Measurements from ENCODE around the gene CENPE.
"Not testable (repeated sequence)": the region's sequence is repeated elsewhere in the genome, so short reads cannot be mapped to it uniquely, and the experiment has no call there.

The CENPE gene

DNA sequence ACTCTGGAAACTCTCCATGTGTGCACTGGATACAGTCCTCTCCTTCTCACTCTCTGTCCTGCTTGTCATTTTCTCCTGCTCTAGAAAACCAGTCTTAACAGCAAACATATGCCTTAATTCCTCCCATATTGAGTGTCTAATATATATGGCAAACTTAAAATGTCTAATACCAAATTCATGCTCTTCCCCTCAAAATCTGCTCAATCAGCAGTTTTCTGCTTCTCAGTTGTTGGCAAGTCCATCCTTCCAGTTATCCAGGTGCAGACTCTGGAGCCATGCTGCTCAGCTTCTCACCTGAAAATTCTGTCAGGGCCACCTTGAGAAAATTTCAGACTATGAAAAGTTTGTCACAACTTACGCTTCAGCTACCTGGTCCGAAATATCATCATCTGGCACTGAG, 3.1 kb upstream of the CENPE start:
- TF ChIP-seq, protein P1, sequence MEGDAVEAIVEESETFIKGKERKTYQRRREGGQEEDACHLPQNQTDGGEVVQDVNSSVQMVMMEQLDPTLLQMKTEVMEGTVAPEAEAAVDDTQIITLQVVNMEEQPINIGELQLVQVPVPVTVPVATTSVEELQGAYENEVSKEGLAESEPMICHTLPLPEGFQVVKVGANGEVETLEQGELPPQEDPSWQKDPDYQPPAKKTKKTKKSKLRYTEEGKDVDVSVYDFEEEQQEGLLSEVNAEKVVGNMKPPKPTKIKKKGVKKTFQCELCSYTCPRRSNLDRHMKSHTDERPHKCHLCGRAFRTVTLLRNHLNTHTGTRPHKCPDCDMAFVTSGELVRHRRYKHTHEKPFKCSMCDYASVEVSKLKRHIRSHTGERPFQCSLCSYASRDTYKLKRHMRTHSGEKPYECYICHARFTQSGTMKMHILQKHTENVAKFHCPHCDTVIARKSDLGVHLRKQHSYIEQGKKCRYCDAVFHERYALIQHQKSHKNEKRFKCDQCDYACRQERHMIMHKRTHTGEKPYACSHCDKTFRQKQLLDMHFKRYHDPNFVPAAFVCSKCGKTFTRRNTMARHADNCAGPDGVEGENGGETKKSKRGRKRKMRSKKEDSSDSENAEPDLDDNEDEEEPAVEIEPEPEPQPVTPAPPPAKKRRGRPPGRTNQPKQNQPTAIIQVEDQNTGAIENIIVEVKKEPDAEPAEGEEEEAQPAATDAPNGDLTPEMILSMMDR (conservative IDR thresholded peaks at IDR 0.05; ENCODE audit: low read length) = no peak
- no peak overlapping the region for H3K4me3 ChIP-seq (ENCODE audit: low read length)
- DNase-seq (ENCODE audit: low read depth) = no peak

DNA sequence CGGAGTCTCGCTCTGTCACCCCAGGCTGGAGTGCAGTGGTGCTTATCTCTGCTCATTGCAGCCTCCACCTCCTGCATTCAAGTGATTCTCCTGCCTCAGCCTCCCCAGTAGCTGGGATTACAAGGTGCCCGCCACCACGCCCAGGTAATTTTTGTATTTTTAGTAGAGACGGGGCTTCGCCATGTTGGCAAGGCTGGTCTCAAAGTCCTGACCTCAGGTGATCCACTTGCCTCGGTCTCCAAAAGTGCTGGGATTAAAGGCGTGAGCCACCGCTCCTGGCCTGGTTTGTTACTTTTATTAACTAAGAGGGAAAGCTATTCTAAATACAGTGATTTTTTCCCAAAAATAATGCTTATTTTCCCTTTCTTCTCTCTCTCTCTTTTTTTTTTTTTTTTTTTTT, 866 bp upstream of the CENPE start:
- TF ChIP-seq, protein P1 (conservative IDR thresholded peaks at IDR 0.05; ENCODE audit: low read length) = no peak
- no peak for DNase-seq (ENCODE audit: low read depth)
- peak overlapping the region; percentile 80 for H3K4me3 ChIP-seq (ENCODE audit: low read length)

DNA sequence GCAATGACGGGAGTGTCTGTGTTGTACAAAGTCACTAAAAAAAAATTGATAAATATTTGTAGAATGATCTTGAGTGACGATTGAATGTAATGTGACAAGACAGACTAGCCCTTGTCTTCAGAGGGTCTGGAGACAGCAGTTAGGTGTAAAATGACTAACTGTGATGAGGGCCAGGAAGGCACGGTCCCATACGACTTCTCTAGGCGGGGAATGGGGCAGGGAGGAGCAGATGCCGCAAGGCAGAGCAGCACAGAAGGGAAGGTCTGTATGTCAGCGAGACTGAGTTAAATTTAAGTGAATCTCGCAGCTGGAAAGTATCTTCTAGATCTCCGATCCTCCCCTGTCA, 405 bp downstream of the CENPE start:
- TF ChIP-seq, protein P1 (conservative IDR thresholded peaks at IDR 0.05; ENCODE audit: low read length) = no peak
- DNase-seq (ENCODE audit: low read depth) = no peak
- peak overlapping the region; percentile 80 for H3K4me3 ChIP-seq (ENCODE audit: low read length)

DNA sequence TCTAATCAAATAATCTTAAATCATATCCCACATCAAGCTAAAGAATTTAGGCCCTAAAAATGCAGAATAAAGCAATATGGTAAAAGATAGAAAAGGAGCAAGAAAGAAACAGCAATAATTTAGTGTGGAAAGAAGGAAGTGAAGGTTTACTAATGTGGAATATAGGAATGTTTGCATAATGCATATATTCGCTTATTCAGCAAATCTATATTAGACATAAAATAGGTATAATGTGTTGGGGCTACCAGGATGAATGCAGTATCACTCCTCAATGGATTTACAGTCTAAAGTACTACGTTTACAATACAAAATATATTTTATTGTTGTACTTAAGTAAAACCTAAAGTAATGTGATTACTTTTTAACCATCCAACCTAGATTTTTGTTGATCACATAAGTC, 4.7 kb downstream of the CENPE start:
- TF ChIP-seq, protein P1 (conservative IDR thresholded peaks at IDR 0.05; ENCODE audit: low read length) = no peak
- DNase-seq (ENCODE audit: low read depth) = no peak
- H3K4me3 ChIP-seq (ENCODE audit: low read length) = no peak overlapping the region

DNA sequence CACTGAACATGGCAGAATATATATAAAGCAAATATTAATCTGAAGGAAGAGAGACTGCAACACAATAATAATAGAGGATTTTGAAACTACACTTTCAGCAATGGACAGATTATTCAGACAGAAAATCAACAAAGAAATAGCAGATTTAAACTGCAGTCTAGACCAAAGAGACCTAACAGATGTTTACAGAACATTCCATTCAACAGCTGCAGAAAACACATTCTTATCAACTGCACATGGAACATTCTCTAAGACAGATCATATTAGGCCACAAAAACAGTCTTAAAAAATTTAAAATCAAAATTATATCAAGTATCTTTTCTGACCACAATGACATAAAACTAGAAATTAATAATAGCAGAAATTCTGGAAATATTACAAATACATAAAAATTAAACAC, 27.1 kb downstream of the CENPE start:
- peak; percentile 15 for DNase-seq (ENCODE audit: low read depth)
- TF ChIP-seq, protein P1 (conservative IDR thresholded peaks at IDR 0.05; ENCODE audit: low read length) = no peak

DNA sequence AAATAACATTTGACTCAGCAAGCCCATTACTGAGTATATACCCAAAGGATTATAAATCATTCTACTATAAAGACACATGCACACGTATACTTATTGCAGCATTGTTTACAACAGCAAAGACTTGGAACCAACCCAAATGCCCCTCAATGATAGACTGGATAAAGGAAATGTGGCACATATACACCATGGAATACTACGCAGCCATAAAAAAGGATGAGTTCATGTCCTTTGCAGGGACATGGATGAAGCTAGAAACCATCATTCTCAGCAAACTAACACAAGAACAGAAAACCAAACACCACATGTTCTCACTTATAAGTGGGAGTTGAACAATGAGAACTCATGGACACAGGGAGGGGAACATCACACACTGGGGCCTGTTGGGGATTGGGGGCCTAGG, 28.4 kb downstream of the CENPE start:
- not testable (repeated sequence) for H3K4me3 ChIP-seq (ENCODE audit: low read length); DNase-seq (ENCODE audit: low read depth)

More for the DNA sequence above, 27.1 kb downstream of the CENPE start:
- no peak overlapping the region for H3K4me3 ChIP-seq (ENCODE audit: low read length)

DNA sequence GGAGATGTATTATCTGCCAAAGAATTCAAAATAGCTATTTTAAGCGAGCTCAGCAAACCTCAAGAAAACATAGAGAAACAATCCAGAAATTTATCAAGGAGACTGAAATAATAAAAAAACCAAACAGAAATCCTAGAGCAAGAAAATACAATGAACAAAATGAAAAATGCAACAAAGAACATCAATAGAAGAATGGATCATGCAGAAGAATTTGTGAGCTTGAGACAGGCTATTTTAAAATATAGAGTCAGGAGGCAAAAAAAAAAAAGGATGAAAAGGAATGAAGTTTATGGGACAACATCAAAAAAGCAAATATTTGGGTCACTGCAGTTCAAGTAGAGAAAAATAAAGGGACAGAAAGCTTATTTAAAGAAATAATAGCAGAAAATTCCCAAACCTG, 29.1 kb downstream of the CENPE start:
- no peak overlapping the region for H3K4me3 ChIP-seq (ENCODE audit: low read length)
- TF ChIP-seq, protein P1 (conservative IDR thresholded peaks at IDR 0.05; ENCODE audit: low read length) = no peak
- no peak for DNase-seq (ENCODE audit: low read depth)

DNA sequence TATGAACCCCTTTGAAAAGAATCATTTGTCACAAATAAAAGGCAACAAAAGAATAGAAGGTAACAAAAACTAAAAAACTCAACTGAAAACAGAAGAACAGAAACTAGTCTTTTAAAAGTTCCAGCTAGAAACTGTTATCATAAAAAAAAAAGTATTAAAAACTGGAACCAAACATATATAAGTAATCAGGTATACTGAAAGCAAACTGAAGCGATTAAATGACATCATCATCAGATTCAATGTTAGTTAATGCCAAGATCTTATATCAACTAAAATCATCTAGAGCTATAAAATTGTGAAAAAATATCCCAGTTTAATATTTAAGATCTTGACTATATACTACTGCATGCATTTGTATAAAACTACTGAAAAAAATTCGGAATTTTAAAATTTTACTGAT, 36.0 kb downstream of the CENPE start:
- TF ChIP-seq, protein P1 (conservative IDR thresholded peaks at IDR 0.05; ENCODE audit: low read length) = no peak
- no peak for DNase-seq (ENCODE audit: low read depth)
- H3K4me3 ChIP-seq (ENCODE audit: low read length) = no peak overlapping the region

Data from AG10803 (cell line).